GM18907 (cell line): ENCODE results near the gene LGALS3BP.
"Not testable (repeated sequence)": the region's sequence is repeated elsewhere in the genome, so short reads cannot be mapped to it uniquely, and the experiment has no call there.

Source experiments
- ATAC-seq: cut with Tn5 transposase; IDR thresholded peaks from one replicate; pipeline ENCODE4 v1.9.1; 2021; ENCODE audit warnings: mild to moderate bottlenecking, moderate library complexity; ENCODE audit not compliant: unreplicated experiment

The LGALS3BP gene

GRCh38 chr17:78966910-78967600 is 12.7 kb downstream of the LGALS3BP start:
- ATAC-seq = no peak

GRCh38 chr17:78966123-78966813 is 13.5 kb downstream of the LGALS3BP start:
- no peak for ATAC-seq

GRCh38 chr17:78965491-78965924 is 14.2 kb downstream of the LGALS3BP start:
- no peak for ATAC-seq

- ATAC-seq = no peak
Observed at GRCh38 chr17:78963378-78963777, 16.3 kb downstream of the LGALS3BP start.

- not testable (repeated sequence) for ATAC-seq
Observed at GRCh38 chr17:78962984-78963348, 16.8 kb downstream of the LGALS3BP start.

GRCh38 chr17:78962345-78962983 is 17.3 kb downstream of the LGALS3BP start:
- ATAC-seq = no peak

- no peak for ATAC-seq
Observed at GRCh38 chr17:78961571-78961970, 18.2 kb downstream of the LGALS3BP start.

- ATAC-seq = no peak
Observed at GRCh38 chr17:78960928-78961327, 18.8 kb downstream of the LGALS3BP start.

GRCh38 chr17:78959803-78960202 is 19.9 kb downstream of the LGALS3BP start:
- ATAC-seq = no peak

GRCh38 chr17:78958641-78959127 is 21.0 kb downstream of the LGALS3BP start:
- no peak for ATAC-seq

- no peak for ATAC-seq
Observed at GRCh38 chr17:78957128-78957527, 22.6 kb downstream of the LGALS3BP start.

- no peak for ATAC-seq
Observed at GRCh38 chr17:78956254-78956653, 23.5 kb downstream of the LGALS3BP start.

GRCh38 chr17:78954684-78955083 is 25.0 kb downstream of the LGALS3BP start:
- ATAC-seq = no peak

- ATAC-seq = no peak
Observed at GRCh38 chr17:78953356-78954350, 26.1 kb downstream of the LGALS3BP start.

- ATAC-seq = no peak
Observed at GRCh38 chr17:78952706-78953105, 27.0 kb downstream of the LGALS3BP start.

GRCh38 chr17:78951967-78952551 is 27.7 kb downstream of the LGALS3BP start:
- no peak for ATAC-seq

- ATAC-seq = no peak
Observed at GRCh38 chr17:78950870-78951269, 28.9 kb downstream of the LGALS3BP start.

GRCh38 chr17:78947235-78948149 is 32.2 kb downstream of the LGALS3BP start:
- no peak for ATAC-seq

GRCh38 chr17:78946631-78947030 is 33.1 kb downstream of the LGALS3BP start:
- no peak for ATAC-seq
